Uterus (tissue), 4 donors: Measurements from ENCODE around the gene ACCSL. TPM values are rescaled to one million over a fixed set of nuclear protein-coding genes. Genes with fewer than 3 reads are reported as not detected.
A peak's percentile ranks its signal among the peaks of the same experiment; 100 is the strongest.

Source experiments
- DNase-seq, 2 donors: peaks; one replicate each; pipeline ENCODE4 v3.0.0-alpha.2; 2019 to 2020
- H3K27ac ChIP-seq, 2 donors: fragments of 200-600 bp; sonication (generic); 1 replicate in 1 of 2; 2 replicates in 1 of 2; pipeline ENCODE4 v1.5.1; 2016 to 2018
- H3K27me3 ChIP-seq, 2 donors: fragments of 200-600 bp; sonication (generic); one replicate each; pipeline ENCODE4 v1.5.1; 2018 to 2019; ENCODE audit warnings: control low read depth in 1 of 2
- H3K36me3 ChIP-seq, 2 donors: fragments of 200-600 bp; sonication (generic); one replicate each; pipeline ENCODE4 v1.5.1; 2019; ENCODE audit warnings: control low read depth in 1 of 2
- H3K4me1 ChIP-seq, 2 donors: fragments of 200-600 bp; sonication (generic); one replicate each; pipeline ENCODE4 v1.5.1; 2018 to 2019; ENCODE audit warnings: control low read depth in 1 of 2
- H3K4me3 ChIP-seq, 2 donors: fragments of 200-600 bp; sonication (generic); 1 replicate in 1 of 2; 2 replicates in 1 of 2; pipeline ENCODE4 v1.5.1; 2018 to 2019; ENCODE audit warnings: mild to moderate bottlenecking in 1 of 2
- H3K9me3 ChIP-seq, 2 donors: fragments of 200-600 bp; sonication (generic); one replicate each; pipeline ENCODE4 v1.5.1; 2019; ENCODE audit warnings: control low read depth in 1 of 2
- CTCF ChIP-seq, 4 experiments: fragments of 200-600 bp in 2 of 4; fragments of 450-650 bp in 2 of 4; sonication (generic) in 2 of 4; IDR thresholded peaks; one replicate each; pipeline ENCODE4 v1.5.1; 2016 to 2019; ENCODE audit warnings: antibody characterized with exemption in 4 of 4, mild to moderate bottlenecking in 2 of 4, moderate library complexity in 1 of 4
- POLR2A ChIP-seq, 2 donors: fragments of 450-650 bp; IDR thresholded peaks; one replicate each; pipeline ENCODE4 v1.6.1; 2016; ENCODE audit warnings: antibody characterized with exemption in 2 of 2, mild to moderate bottlenecking in 1 of 2, moderate library complexity in 1 of 2
- intact Hi-C: fragments of 100-400 bp; cut with DNase I; formaldehyde crosslinking; loops from one replicate; pipeline ENCODE4 v1.15.1; 2023; ENCODE audit warnings: low total_unique reads
- total RNA-seq, 4 donors: library from RNA; depleted of rRNA in 3 of 4; stranded (reverse); fragments of >200 nt in 3 of 4; gene quantifications; one replicate each; pipeline versions ENCODE4 v1.1.0 to v1.2.4, GENCODE V29; 2014 to 2023
- donor health status: DM: yes; HTN: yes; CAD: no.

Gene ACCSL
- total RNA-seq, 4 donors from 2014 or later = not detected

DNA sequence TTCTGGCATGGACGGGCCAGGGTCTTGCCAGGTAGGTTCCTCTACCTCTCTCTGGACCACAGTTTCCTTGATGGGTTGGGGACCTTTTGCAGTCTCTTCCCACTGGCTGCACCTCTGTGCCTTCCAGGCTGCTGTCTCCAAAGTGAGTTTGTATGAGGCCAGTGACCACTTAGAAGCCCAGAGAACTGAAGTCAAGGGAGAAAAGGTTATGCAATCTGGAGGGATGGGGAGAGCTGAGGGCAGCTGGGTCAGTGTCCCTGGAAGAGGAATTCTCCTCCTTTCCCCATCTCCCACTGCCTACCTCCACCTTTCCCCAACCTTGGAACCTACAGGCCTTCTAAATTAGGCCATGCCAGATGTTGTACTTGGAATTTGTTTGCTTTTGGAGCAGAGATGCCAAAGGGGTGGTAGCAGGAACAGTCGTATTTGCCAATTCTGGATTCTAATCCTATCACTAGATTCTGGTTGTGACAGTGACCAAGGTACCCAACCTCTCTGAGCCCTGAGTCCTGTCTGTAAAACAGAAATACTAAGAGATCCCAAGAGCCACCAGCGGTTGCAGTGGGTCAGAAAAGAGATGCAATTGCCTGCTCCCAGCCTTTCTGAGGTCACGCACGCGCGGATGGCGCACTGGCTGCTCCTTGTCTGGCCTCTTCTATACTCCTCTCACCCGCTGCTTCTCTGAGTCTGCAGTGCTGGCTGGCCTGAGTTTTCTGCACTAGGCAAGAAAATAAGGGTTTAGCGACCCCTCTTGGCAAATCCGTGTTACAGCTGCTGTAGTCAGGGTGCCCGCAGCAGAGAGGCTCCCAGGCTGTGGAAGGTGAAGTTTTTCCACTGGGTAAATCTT lies 10.7 kb upstream of the ACCSL start:
- TF ChIP-seq CTCF (IDR thresholded peaks at IDR 0.05) = peak; percentile 86 to 97 (median 92)
- no peak for TF ChIP-seq POLR2A (IDR thresholded peaks at IDR 0.05)
- Histone ChIP-seq H3K36me3 (no peaks in the 10 kb centered on the region), H3K9me3 (no peaks in the 10 kb centered on the region), H3K27ac (peak overlapping the region; percentile 33 to 58), H3K4me3 (no peak overlapping the region), H3K4me1 (peaks cover 7 to 8% of the 10 kb centered on the region in 2 donors), H3K27me3 (no peaks in the 10 kb centered on the region)
- DNase-seq = peak; percentile 84 to 92
- intact Hi-C loops = loop anchor here (5.0 kb wide), 2 partner anchors 90 to 150 kb away; no protein-coding TSS in a partner anchor

DNA sequence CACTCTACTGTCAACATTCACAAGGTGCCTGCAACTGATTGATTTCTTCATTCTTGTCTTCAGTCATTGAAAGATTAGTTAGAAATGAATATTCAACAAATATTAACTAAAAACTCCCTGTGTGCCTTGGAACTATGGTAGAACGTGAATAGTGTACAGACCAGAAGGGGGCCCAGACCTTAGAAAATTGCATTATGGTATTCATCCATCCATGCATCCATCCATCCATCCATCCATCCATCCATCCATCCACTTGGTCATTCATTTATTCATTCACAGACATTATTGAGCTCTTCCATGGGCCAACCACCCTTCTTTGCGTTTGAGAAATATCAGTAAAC lies 10.2 kb upstream of the ACCSL start:
- no peak overlapping the region for H3K4me3 ChIP-seq
- H3K9me3 ChIP-seq = no peaks in the 10 kb centered on the region
- no peak overlapping the region for H3K27ac ChIP-seq
- intact Hi-C loops = loop anchor here (5.0 kb wide), 2 partner anchors 90 to 150 kb away; no protein-coding TSS in a partner anchor
- no peak for DNase-seq
- H3K27me3 ChIP-seq = no peaks in the 10 kb centered on the region
- H3K4me1 ChIP-seq = peaks cover 1 to 2% of the 10 kb centered on the region in 2 donors
- TF ChIP-seq CTCF (IDR thresholded peaks at IDR 0.05) (no peak), POLR2A (IDR thresholded peaks at IDR 0.05) (no peak)
- H3K36me3 ChIP-seq = no peaks in the 10 kb centered on the region

GRCh38 chr11:44043157-44043556 lies 4.6 kb upstream of the ACCSL start:
- Histone ChIP-seq H3K4me3 (no peak overlapping the region), H3K27ac (no peak overlapping the region), H3K36me3 (no peaks in the 10 kb centered on the region), H3K27me3 (no peaks in the 10 kb centered on the region), H3K4me1 (no peaks in the 10 kb centered on the region), H3K9me3 (no peaks in the 10 kb centered on the region)
- DNase-seq = no peak
- intact Hi-C loops = no loop called here
- TF ChIP-seq CTCF (IDR thresholded peaks at IDR 0.05) = no peak
- TF ChIP-seq POLR2A (IDR thresholded peaks at IDR 0.05) = no peak

- Histone ChIP-seq H3K4me1 (no peaks in the 10 kb centered on the region), H3K36me3 (no peaks in the 10 kb centered on the region), H3K9me3 (no peaks in the 10 kb centered on the region), H3K27me3 (no peaks in the 10 kb centered on the region), H3K4me3 (no peak overlapping the region), H3K27ac (no peak overlapping the region)
- no peak for DNase-seq
- no peak for TF ChIP-seq POLR2A (IDR thresholded peaks at IDR 0.05)
- TF ChIP-seq CTCF (IDR thresholded peaks at IDR 0.05) = no peak
- intact Hi-C loops = no loop called here
Observed at GRCh38 chr11:44046182-44046581, 1.6 kb upstream of the ACCSL start.

GRCh38 chr11:44047298-44047697 lies 483 bp upstream of the ACCSL start:
- Histone ChIP-seq H3K9me3 (no peaks in the 10 kb centered on the region), H3K27ac (no peak overlapping the region), H3K36me3 (no peaks in the 10 kb centered on the region), H3K4me1 (no peaks in the 10 kb centered on the region), H3K4me3 (no peak overlapping the region), H3K27me3 (no peaks in the 10 kb centered on the region)
- DNase-seq = no peak
- TF ChIP-seq CTCF (IDR thresholded peaks at IDR 0.05) (no peak), POLR2A (IDR thresholded peaks at IDR 0.05) (no peak)
- intact Hi-C loops = no loop called here
